NCI-H748 (cell line): ENCODE results near the gene CELF6.
A peak's percentile ranks its signal among the peaks of the same experiment; 100 is the strongest.
"Not testable (repeated sequence)": the region's sequence is repeated elsewhere in the genome, so short reads cannot be mapped to it uniquely, and the experiment has no call there.

Experiments used
- DNase-seq: peaks from one replicate; lab custom pipeline; 2025; ENCODE audit not compliant: unreplicated experiment; lab: John Stamatoyannopoulos, UW

Gene CELF6

DNA sequence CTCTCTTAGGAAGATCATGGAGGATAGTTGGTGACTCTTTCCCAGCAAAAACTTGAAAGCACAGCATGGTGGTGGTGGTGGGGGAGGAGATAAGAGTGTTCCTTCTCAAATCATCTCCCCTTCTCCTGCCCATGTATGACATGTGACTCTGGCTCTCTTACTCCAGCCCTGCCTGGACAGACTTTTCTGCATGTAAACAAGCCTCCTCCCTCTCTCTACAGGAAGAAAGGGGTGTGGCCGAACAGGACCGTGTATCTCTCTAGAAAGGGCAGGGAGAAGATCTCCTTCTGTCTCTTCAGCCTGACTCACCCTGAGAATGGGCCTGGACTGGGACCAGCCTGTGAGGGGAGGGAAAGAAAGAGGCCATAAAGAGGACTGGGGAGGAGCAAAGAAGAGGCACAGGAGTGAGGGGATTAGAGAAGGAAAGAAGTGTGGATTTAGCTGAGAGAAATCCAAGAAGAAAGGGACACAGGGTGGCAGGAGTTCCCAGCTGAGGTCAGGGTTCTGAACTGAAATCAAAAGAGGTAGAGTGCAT is 1.5 kb downstream of the CELF6 start:
- DNase-seq = peak; percentile 17

DNA sequence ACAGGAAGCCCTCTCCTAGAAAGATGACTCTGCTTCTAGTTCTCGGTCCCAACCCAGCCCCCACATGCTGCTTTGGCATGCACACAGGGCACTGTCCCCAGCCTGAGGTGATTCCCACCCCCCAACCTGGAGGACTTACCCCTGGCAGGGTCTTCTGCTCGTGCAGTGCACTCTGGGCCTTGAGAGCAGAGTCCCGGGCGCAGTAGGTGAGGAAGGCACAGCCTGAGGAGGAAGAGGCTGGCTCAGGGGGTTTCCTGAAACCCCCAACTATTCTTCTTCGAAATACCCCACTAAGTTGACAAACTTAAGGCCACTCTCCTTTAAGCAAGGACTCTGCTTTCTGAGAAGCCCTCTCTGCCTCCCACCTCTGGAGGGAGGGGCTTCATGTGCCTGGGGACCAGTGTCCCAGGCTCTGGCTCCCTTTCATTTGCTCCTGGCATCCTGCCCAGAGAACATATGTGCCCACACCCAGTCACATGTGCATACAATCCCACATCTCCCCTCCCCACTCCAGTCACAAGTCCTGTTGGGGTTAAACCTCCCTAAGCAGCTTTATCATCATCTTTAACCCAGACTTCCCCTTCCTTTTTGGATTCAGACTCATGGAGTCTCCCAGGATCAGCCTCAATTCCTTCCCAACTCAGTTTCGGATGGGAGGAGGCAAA is 4.1 kb downstream of the CELF6 start:
- DNase-seq = peak; percentile 81

DNA sequence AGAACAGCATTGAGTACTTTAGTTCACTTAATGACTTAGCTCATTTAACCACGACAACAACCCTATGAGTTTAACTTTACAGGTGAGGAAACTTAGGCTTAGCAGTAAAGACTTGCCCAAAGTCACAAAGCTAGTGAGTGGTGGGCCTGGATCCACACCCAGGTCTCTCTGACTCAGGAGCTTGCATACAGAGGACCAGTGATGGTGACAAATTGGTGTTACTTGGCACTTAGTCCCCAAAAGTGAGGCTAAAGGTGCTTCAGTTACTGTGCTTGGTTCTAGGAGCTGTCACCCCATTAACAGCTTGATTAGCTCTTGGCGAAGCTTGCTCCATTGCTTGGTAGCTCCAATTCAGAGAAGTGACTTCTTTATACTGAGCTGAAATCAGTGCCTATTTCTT is 6.1 kb downstream of the CELF6 start:
- DNase-seq = no peak

DNA sequence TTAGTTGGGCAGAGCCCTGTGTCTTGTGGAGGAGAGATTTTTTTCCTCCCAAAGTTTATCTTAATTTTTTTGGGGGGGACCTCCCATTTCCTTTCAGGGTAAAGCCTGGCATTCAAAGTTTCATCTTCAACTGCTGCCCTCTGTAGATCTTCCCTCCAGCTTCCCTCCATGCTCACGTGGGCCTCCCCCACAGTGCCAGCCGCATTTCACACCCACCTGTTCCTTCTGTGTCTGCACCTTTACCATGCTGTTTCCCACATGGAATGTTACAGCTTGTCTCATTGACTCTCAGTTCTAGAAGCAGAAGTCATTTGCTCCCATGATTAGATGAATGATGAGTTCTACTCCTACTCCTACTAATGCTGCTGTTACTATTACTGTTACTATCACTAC is 6.5 kb downstream of the CELF6 start:
- no peak for DNase-seq

DNA sequence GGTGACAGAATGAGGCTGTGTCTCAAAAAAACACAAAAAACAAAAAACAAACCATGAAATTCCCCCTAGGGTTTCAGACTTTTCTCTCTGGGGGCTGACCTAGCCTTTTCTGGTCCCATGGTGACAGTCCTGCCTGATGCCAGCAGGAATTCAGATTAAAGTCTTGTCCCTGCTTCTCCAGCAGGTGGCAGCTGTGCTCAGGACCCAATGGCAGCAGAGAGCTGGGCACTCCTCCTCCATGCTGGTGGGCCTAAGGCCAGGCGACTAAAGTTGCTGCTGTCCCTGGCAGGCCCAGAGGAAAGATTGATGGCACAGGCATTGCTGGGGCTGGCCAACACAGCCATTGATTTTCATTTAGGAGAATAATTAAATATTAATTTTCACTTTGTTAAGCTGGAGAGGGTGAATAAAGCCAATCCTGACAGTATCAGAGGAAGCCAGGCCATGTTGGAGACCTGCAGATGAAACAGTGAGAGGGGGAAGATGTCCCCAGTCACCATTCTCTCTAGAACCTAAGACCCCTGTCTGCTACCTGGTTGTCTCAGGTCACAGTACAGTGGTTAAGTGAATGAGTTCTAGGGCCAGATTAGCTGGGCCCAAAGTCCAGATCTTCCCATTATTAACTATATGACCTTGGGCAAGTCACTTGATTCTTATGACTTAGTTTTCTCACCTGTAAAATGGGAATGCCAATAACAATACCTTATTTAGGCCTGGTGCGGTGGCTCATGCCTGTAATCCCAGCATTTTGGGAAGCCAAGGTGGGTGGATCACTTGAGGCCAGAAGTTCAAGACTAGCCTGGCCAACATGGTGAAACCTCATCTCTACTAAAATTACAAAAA is 7.1 kb downstream of the CELF6 start:
- DNase-seq = peak; percentile 60

DNA sequence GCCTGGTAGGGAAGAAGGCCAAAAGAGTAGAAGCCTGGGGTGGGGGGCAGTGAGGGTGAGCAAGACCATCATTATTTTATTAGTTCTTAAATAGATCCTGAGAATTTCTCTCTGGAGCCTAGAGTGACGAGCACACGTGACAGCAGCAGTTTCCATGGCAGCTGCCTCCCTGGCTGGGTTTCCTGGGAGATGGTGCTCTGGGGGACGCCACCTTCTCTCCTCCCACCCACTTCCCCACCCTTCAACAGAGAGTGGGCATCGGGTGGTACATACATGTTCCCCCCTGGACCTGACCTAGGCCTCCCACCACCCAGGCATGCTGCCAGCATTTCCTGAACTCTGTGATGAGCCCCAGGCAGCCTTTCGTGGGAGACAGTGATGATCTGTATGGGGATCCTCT is 12.9 kb downstream of the CELF6 start:
- DNase-seq = peak; percentile 9

DNA sequence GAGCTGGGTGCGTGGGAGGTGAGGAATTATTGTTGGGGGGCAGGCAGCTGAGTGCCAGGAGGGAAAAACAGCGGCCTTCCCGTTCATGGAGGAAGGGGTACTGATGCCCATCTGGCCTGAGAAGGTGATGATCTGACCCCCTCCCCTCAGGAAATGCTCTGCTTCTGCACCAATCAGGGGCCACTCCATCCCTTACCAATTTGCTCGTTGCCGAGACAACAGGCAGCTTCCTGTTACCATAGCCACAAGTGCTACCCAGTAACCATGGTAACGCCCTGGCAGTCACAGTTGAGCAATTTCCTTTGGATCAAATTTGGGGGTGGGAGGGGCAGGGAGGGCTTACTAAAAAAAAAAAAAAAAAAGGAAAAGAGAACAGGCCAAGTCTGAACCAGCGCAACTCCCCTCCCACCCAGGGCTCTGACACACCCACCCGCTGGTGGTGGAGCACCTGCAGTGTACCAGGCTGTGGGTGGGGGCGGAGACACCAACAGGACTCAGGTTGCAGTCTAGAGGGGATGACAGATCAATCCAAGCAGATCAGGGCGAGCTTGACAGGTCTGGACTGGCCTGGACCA is 13.7 kb downstream of the CELF6 start:
- DNase-seq = peak; percentile 88

DNA sequence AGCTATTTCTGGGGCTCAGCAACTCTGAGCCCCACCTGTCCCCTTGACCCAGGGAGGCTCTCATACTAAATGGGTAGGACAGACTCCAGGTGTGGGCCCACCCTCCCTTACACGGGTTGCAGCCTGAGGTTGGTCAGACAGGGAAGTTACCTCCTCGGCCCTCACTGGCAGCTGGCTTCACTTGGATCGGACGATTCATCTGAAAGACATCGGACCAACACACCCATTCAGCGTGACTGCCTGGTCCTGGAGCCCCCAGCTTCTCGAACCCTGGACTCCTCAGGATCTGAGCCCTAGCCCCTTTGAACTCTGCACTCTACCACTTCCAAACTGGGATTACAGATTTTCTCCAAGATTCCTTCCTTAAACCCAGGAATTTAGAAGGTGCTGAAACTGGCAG is 15.4 kb downstream of the CELF6 start:
- no peak for DNase-seq

DNA sequence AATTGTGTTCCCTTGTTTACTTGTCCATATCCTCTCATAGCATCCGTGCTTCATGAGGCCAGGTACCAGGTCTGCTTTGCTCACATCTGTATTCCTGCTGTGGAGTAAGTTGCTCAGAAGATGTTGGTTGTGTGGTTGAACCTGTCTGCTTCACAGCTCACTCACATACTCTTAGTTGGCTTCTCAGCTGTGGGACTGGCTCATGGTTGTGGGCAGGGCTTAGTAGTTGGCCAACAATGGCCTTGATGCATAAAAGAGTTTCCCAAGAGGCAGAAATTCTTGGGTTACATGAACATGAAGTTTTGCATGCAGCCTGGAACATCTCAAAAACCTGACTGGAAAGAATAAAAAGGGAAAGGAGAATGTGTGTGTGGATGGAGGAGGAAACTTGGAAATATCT is 17.0 kb downstream of the CELF6 start:
- no peak for DNase-seq

DNA sequence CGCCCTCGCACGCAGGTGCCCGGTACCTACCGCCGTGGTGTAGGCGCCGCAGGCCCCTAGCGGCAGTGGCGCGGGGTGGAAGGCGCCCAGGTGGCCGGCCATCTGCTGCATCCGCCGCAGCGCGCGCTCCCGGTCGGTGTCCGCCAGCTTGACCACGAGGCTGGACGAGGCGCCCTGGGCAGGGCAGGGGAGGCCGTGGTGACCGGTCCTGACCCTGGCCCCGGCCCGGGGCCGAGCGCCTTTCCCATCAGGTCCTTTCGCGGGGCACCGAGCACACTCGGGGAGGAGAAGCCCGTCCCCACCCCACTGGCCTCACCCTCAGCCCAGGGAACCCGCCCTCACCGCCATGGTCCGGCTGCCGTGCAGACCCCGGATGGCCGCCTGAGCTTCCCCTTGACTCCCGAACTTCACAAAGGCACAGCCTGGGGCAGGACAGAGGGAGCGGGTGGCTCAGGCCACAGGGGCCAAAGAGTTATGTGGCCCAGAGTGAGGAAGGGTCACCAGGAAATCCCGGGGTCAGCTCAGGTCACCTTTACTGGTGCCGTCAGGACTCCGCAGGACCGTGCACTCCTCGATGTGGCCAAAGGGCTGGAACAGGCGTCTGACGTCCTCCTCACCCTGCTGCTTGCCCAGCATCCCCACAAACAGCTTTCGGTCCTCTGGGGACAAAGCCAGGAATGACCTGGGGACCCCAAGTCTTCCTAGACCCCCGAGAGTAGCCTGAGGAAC is 30.2 kb downstream of the CELF6 start:
- DNase-seq = no peak

DNA sequence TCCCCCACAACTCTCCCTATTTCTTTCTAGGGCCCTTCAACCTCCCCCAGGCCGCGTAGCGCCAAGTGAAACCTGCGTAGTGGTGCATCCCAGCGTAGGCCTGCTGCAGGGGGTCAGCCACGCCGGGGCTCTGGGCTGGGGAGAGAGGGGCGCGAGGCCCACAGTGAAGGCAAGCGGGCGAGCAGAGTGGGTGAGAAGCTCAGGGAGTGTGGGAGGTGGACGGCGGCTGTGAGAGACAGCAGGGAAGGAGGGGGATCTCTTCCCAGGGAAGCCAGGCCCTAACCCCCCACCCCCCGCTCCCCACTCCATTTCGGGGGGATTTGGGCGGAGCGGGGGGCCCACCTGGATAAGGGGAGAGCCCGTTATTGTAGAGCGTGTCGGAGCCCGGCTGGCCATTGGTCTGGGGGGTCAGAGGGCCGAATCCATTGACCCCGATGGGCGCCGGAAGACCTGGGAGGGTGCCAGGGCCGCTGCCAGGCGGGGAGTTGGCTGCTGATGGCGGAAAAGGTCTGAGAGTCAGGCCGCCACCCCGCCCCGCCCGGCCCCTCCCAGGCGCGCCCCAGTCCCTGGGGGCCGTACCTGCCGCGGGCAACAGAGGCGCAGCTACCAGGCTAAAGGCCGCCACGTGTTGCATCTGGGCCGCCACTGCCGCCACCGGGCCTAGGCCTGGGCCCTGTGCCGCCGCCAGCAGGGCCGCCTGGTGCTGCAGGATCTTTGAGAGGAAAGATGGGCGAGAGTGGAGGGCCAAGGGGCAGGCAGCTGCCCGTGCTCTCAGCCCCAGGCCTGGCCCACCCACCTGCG is 31.0 kb downstream of the CELF6 start:
- DNase-seq = no peak

DNA sequence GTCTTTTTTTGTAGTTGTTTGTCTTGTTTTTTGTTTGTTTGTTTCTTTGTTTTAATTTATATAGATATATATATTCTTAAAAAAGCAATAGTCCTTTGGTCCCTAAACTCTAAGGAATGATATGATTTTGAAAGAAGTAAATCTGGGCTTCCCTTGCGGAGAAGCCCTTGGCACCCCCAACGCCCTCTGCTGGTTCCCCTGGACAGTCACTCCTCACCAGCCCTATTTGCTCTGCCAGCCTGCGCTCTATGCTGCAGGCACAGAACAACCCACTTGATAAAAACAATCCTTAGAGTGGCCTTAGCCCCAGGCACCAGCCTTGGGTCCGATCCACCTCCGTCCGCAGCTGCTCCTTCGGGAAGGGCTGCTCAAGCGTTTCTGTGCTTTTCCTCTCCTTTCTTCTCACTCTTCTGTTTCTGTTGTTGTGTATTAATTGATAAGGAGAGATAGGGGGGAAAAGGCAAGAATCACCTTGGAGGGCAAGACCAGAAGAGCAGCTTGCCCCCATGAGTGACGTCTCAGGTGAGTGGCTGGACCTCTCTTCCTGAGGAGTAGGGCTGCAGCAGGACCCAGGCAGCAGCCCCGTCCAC is 33.9 kb downstream of the CELF6 start:
- DNase-seq = peak; percentile 28

DNA sequence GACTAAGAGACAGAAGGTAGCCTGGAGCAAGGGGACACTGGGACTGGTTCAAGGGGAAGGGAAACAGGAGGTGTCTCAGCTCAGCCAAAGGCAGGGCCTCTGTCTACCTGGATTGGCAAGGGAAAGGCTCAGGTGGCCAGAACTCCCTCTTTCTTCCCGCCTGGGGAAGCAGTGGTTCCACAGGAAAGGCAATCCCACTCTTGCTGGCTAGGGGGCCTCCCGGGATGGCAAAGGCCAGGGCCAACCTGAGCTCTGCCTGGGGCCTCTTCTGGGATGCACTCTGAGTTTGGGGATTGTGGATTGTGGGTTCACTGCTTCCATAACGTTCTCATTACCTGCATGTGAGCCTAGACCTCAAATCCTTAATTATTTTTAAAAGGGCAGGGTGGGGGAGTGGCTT is 34.6 kb downstream of the CELF6 start:
- DNase-seq = no peak

DNA sequence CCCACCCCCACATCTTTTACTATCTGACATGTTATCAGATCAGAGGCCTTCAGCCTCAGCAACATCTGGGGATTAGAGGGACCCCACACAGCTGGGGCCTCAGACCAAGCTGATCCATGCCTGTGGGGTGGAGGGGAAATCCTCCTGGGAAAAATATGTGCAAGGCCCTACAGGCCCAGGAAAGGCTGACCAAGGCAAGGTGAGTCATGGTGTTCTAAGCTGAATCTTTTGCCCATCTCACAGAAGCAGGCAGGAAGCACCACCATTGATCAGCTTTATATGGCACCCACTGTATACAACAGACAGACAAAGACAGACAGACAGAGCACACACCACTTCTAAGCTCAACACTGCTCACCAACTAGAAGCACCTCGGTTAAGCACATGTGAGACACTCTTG is 35.2 kb downstream of the CELF6 start:
- no peak for DNase-seq

DNA sequence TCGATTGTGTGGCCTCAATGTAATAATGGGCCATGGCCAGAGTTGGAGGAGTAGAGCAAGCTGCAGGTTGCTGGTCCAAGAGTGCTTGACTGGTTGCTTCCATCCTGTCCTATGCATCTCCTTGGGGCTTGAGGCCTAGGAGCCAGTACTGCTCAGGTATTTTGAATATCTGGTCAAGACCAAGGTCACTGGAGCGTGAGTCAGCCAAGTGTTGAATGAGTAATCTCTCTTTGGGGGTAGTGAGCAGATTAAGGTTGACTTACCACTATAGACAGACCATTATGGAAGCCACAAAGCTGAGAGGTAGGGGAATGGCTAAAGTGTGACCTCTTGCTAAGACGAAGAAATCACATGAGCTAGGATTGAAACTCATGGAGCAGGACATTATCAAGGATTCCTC is 38.2 kb downstream of the CELF6 start:
- no peak for DNase-seq

DNA sequence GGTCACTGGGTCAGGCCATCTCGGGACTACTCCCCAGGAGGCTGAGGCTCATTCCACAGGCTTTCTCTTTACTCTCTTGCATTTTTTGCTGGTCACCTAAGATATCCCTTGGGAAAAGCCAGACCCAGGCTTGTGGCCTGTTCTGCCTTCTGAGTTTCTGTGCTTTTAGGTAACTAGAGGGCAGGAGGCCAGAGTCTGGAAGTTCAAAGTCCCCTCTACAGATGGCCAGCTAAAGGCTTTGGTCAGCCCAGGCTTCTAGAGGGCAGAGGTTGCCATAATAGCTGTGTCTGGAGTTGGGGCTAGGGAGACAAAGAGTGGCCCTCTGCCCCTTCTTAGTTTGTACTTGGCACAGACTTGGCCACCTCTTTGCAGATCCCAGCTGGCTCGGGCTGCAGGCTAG is 39.2 kb downstream of the CELF6 start:
- DNase-seq = no peak

DNA sequence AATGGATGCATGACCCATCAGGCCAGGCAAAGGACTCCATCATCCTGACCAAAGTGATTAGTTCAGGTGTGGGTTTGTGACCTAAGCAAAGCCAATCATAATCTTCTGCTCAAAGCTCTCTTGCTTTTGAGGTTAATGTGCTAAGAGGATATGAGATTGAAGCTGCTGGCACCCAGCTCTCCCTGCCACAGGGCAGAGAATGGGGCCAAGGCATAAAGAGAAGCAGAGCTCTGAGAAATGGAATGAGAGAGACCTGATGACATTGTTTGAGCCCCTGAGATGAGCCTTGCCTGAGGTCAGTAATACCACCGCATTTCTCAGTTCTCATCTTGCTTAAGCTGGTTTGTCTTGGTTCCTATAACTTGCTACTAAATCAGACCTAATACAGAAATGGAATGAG is 41.2 kb downstream of the CELF6 start:
- no peak for DNase-seq

DNA sequence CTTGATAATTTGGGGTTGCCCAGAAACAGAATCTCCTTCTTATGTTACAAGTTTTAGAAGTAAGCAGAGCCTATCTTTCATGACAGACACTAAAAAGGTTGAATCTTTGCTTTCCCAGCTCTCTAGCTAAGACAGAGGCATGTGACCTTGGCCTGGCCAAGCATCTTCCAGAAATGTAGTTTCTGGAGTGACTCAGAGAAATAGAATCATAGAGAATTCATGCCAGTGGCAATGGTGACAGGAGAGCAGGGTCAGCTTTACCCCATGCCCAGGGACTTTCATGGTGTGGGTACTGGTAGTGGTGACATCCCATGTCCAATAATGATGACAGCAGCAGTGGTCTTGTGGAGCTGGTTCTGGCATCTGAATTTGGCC is 43.6 kb downstream of the CELF6 start:
- no peak for DNase-seq

DNA sequence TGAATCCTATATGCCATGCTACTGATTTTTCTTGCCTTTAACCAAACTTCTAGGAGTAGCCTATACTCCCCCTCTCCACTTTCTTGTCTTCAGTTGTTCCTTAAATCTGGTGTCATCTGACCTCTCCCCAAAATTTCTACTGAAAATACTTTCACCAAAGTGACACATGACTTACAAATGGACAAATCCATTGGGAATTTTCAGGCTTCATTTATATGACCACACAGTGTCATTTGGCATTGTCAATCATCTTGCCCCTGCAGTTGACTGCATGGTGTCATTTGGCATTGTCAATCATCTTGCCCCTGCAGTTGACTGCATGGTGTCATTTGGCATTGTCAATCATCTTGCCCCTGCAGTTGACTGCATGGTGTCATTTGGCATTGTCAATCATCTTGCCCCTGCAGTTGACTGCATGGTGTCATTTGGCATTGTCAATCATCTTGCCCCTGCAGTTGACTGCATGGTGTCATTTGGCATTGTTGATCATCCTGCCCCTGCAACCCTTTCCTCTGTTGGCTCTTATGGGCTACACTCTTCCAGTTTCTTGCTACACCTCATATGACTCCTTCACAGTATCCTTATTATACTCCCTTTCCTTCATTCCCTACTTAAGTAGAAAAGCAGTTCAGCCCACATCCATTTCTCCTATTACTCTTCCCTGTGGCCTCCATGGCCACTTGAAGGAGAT is 44.2 kb downstream of the CELF6 start:
- not testable (repeated sequence) for DNase-seq

DNA sequence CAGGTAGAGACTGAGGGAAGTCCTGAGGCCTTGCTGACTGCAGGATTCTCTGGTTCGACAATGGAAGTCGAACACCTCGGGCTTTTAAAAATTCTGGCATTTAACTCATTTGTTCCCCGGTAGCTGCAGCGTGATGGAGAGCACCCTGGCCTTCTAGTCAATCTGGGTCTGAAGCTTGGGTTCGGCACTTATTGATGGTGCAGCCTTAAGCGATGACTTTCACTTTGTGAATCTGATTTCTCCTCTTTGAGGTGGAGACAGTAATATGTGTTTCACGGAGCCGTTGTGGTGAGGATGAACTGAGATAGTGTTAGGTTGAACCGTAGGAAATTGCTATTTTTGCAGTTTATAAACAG is 47.0 kb downstream of the CELF6 start:
- DNase-seq = no peak
